Choroid plexus epithelial cell (primary cell): ENCODE measurements around the gene ARID5B.

Source experiments
- DNase-seq: peaks from one replicate; pipeline ENCODE4 v3.0.0-alpha.2; 2010; ENCODE audit warnings: low read depth
- H3K4me3 ChIP-seq: 2 replicates; pipeline ENCODE4 v1.5.1; 2011; ENCODE audit warnings: low read depth, mild to moderate bottlenecking, control low read depth, low read length, moderate library complexity
- CTCF ChIP-seq: conservative IDR thresholded peaks from 2 replicates; pipeline ENCODE4 v1.5.1; 2011; ENCODE audit warnings: low read depth, mild to moderate bottlenecking, control low read depth, inconsistent platforms, low read length, moderate library complexity

ARID5B gene

GRCh38 chr10:61904733-61905725 lies 3.5 kb downstream of the ARID5B start:
- peak; percentile 83 for DNase-seq
- TF ChIP-seq CTCF: peak; percentile 59
- H3K4me3 ChIP-seq: peak overlapping the region; percentile 20

GRCh38 chr10:61905837-61906561 lies 4.5 kb downstream of the ARID5B start:
- H3K4me3 ChIP-seq: no peak overlapping the region
- no peak for DNase-seq
- no peak for TF ChIP-seq CTCF

GRCh38 chr10:61906562-61906901 lies 5.0 kb downstream of the ARID5B start:
- no peak overlapping the region for H3K4me3 ChIP-seq
- no peak for DNase-seq
- TF ChIP-seq CTCF: no peak

- TF ChIP-seq CTCF: no peak
- DNase-seq: no peak
- no peak overlapping the region for H3K4me3 ChIP-seq
These were observed 5.5 kb downstream of the ARID5B start for GRCh38 chr10:61907011-61907410.

GRCh38 chr10:61907587-61907986 lies 6.1 kb downstream of the ARID5B start:
- DNase-seq: no peak
- no peak for TF ChIP-seq CTCF
- H3K4me3 ChIP-seq: no peak overlapping the region

- TF ChIP-seq CTCF: no peak
- no peak overlapping the region for H3K4me3 ChIP-seq
- no peak for DNase-seq
These were observed 8.8 kb downstream of the ARID5B start for GRCh38 chr10:61910226-61910805.
